H1 (cell line): ENCODE results near the gene RANBP17. TPM values are rescaled to one million over a fixed set of nuclear protein-coding genes. Genes with fewer than 3 reads are reported as not detected.

ENCODE experiments used
- FOSL1 ChIP-seq: IDR thresholded peaks from 2 replicates; pipeline ENCODE4 v1.6.1; 2011; ENCODE audit warnings: mild to moderate bottlenecking, low read depth, low read length, moderate library complexity; ENCODE audit not compliant: insufficient read depth
- GABPA ChIP-seq: IDR thresholded peaks from 2 replicates; pipeline ENCODE4 v1.6.1; 2011; ENCODE audit warnings: mild to moderate bottlenecking, low read length, moderate library complexity, borderline replicate concordance; ENCODE audit not compliant: insufficient read depth
- POU5F1 ChIP-seq: IDR thresholded peaks from 2 replicates; pipeline ENCODE4 v1.6.1; 2011; ENCODE audit warnings: low read depth, mild to moderate bottlenecking, low read length, moderate library complexity
- polyA plus RNA-seq, 7 experiments: library from polyadenylated mRNA; depleted of rRNA in 3 of 7; stranded (reverse) in 5 of 7; unstranded in 2 of 7; fragments of >200 nt in 5 of 7; fragments of 200-250 nt in 2 of 7; gene quantifications; 1 replicate in 5 of 7; 2 replicates in 1 of 7; 4 replicates in 1 of 7; pipeline versions ENCODE4 v1.2.1 to v1.2.3, GENCODE V29; 2011 to 2013; ENCODE audit warnings: missing spikeins in 2 of 7, mixed read lengths in 2 of 7
- total RNA-seq: library from RNA; stranded (reverse); fragmentation: NEBNext Ultra II Directional; extraction: Animal tissue kit (Norgen Biotek cat#: 25700); gene quantifications from 2 replicates; pipeline ENCODE4 v1.2.1, GENCODE V29; 2021

The RANBP17 gene
- total and polyA plus RNA-seq, 2 of the 8 experiments (the other 6 are each of a cell fraction or from before 2014, with no cell fraction given), result 8.6 to 21.3 TPM

GRCh38 chr5:171093598-171093997 is 231.8 kb downstream of the RANBP17 start (continued):
- TF ChIP-seq FOSL1 (no peak), GABPA (no peak), POU5F1 (no peak)
